OCI-LY7 (cell line): ENCODE measurements around the gene IQSEC1.

Source experiments
- EZH2phosphoT487 ChIP-seq: fragments of 200-600 bp; sonication (generic); IDR thresholded peaks from 2 replicates; pipeline ENCODE4 v1.6.1; 2018; ENCODE audit warnings: low read depth, borderline replicate concordance, mild to moderate bottlenecking, mixed run types, antibody characterized with exemption, low read length, moderate library complexity, mixed read lengths
- TF ChIP-seq, protein P1 (sequence below): fragments of 200-600 bp; sonication (generic); conservative IDR thresholded peaks from 2 replicates; pipeline ENCODE4 v1.5.1; 2014; ENCODE audit warnings: mild to moderate bottlenecking, antibody characterized with exemption, low read length, moderate library complexity, mixed read lengths

DNA sequence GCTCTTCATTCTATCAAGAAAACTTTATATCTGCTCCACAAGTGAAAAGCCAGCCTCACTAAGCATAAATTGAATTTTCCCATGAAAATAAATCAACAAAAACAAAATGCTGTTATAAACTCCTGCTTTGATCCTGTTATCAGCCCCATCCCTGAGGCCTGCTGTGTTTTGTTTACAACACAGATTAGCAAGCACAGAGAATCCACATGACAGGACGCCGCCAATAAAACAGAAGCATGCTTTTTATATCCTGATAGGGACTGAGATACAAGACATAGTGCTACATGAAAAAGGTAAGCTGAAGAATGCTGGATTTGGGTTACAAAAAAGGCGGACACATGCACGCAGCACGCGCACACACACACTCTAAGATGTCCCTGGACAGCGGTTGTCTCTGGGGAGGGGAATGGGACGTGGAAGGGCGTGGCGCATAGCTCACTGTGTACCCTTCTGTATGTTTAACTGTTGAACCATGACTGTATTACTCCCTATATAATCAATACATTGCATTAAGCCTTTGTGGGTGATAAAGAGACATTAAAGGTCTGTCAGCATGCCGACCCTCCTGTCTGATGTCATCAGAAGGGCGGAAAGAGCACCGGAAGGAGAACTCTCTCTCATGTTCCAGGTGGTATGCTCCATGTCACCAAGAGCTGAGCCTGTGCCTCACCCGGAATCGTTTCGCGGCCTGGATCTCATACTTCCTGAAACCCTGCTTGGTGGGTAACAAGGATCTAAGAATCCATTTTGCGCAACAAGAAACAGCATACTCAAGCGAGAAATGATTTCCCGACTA lies 93.9 kb downstream of the IQSEC1 start:
- TF ChIP-seq, protein P1, sequence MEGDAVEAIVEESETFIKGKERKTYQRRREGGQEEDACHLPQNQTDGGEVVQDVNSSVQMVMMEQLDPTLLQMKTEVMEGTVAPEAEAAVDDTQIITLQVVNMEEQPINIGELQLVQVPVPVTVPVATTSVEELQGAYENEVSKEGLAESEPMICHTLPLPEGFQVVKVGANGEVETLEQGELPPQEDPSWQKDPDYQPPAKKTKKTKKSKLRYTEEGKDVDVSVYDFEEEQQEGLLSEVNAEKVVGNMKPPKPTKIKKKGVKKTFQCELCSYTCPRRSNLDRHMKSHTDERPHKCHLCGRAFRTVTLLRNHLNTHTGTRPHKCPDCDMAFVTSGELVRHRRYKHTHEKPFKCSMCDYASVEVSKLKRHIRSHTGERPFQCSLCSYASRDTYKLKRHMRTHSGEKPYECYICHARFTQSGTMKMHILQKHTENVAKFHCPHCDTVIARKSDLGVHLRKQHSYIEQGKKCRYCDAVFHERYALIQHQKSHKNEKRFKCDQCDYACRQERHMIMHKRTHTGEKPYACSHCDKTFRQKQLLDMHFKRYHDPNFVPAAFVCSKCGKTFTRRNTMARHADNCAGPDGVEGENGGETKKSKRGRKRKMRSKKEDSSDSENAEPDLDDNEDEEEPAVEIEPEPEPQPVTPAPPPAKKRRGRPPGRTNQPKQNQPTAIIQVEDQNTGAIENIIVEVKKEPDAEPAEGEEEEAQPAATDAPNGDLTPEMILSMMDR, result no peak
- TF ChIP-seq EZH2phosphoT487, result no peak
